Endothelial cell (in vitro differentiated cells): ENCODE data around the gene STT3B. TPM values are rescaled to one million over a fixed set of nuclear protein-coding genes. Genes with fewer than 3 reads are reported as not detected.
"Not testable (repeated sequence)": the region's sequence is repeated elsewhere in the genome, so short reads cannot be mapped to it uniquely, and the experiment has no call there.

Source experiments
- DNase-seq: peaks from one replicate; pipeline ENCODE4 v3.0.0; 2021; ENCODE audit warnings: low spot score
- H3K27ac Mint-ChIP-seq: one replicate; pipeline ENCODE4 v1.8.0; 2021; ENCODE audit warnings: mixed read lengths, inconsistent platforms; ENCODE audit not compliant: unreplicated experiment
- H3K27me3 Mint-ChIP-seq: one replicate; pipeline ENCODE4 v1.8.0; 2021; ENCODE audit warnings: mild to moderate bottlenecking, moderate library complexity, mixed read lengths, inconsistent platforms; ENCODE audit not compliant: unreplicated experiment
- H3K36me3 Mint-ChIP-seq: one replicate; pipeline ENCODE4 v1.8.0; 2021; ENCODE audit warnings: mild to moderate bottlenecking, low read depth, mixed read lengths, inconsistent platforms; ENCODE audit not compliant: unreplicated experiment
- H3K4me1 Mint-ChIP-seq: one replicate; pipeline ENCODE4 v1.8.0; 2021; ENCODE audit warnings: mild to moderate bottlenecking, mixed read lengths, inconsistent platforms; ENCODE audit not compliant: unreplicated experiment
- H3K4me3 Mint-ChIP-seq: one replicate; pipeline ENCODE4 v1.8.0; 2021; ENCODE audit warnings: mild to moderate bottlenecking, mixed read lengths, inconsistent platforms; ENCODE audit not compliant: unreplicated experiment
- H3K9me3 Mint-ChIP-seq: one replicate; pipeline ENCODE4 v1.8.0; 2021; ENCODE audit warnings: mixed read lengths, inconsistent platforms; ENCODE audit not compliant: unreplicated experiment
- CTCF ChIP-seq: fragments of 200-600 bp; sonication (generic); IDR thresholded peaks from one replicate; pipeline ENCODE4 v1.5.0; 2021; ENCODE audit warnings: antibody characterized with exemption; ENCODE audit not compliant: unreplicated experiment
- total RNA-seq: library from RNA; stranded (reverse); fragmentation: NEBNext Ultra II Directional; extraction: Animal tissue kit (Norgen Biotek cat#: 25700); gene quantifications from one replicate; pipeline ENCODE4 v1.2.1, GENCODE V29; 2021; ENCODE audit not compliant: unreplicated experiment

The STT3B gene
- total RNA-seq, 1 donor from 2014 or later: 103 TPM

GRCh38 chr3:31499281-31499680 is 33.4 kb upstream of the STT3B start:
- no peak for DNase-seq
- H3K36me3 Mint-ChIP-seq: no peaks in the 10 kb centered on the region
- no peaks in the 10 kb centered on the region for H3K4me1 Mint-ChIP-seq
- no peaks in the 10 kb centered on the region for H3K27me3 Mint-ChIP-seq
- no peak overlapping the region for H3K4me3 Mint-ChIP-seq
- H3K9me3 Mint-ChIP-seq: no peaks in the 10 kb centered on the region
- no peak for TF ChIP-seq CTCF
- H3K27ac Mint-ChIP-seq: no peak overlapping the region

- Mint-ChIP-seq H3K27me3 (peaks cover 1% of the 10 kb centered on the region), H3K9me3 (no peaks in the 10 kb centered on the region), H3K4me1 (peaks cover 19% of the 10 kb centered on the region), H3K36me3 (no peaks in the 10 kb centered on the region), H3K27ac (no peak overlapping the region), H3K4me3 (no peak overlapping the region)
- TF ChIP-seq CTCF: no peak
- DNase-seq: no peak
Measured at GRCh38 chr3:31502803-31503221, 29.9 kb upstream of the STT3B start.

- no peaks in the 10 kb centered on the region for H3K9me3 Mint-ChIP-seq
- peaks cover 1% of the 10 kb centered on the region for H3K27me3 Mint-ChIP-seq
- peaks cover 19% of the 10 kb centered on the region for H3K4me1 Mint-ChIP-seq
- TF ChIP-seq CTCF: no peak
- H3K36me3 Mint-ChIP-seq: no peaks in the 10 kb centered on the region
- DNase-seq: no peak
- no peak overlapping the region for H3K27ac Mint-ChIP-seq
- no peak overlapping the region for H3K4me3 Mint-ChIP-seq
Measured at GRCh38 chr3:31503456-31503855, 29.3 kb upstream of the STT3B start.

- H3K4me1 Mint-ChIP-seq: peaks cover 19% of the 10 kb centered on the region
- H3K4me3 Mint-ChIP-seq: no peak overlapping the region
- no peaks in the 10 kb centered on the region for H3K9me3 Mint-ChIP-seq
- no peak for TF ChIP-seq CTCF
- peaks cover 1% of the 10 kb centered on the region for H3K27me3 Mint-ChIP-seq
- H3K36me3 Mint-ChIP-seq: no peaks in the 10 kb centered on the region
- no peak overlapping the region for H3K27ac Mint-ChIP-seq
- DNase-seq: no peak
Measured at GRCh38 chr3:31504230-31504629, 28.5 kb upstream of the STT3B start.

- Mint-ChIP-seq H3K9me3 (no peaks in the 10 kb centered on the region), H3K4me3 (no peak overlapping the region), H3K27me3 (peaks cover 1% of the 10 kb centered on the region), H3K27ac (no peak overlapping the region), H3K4me1 (peaks cover 19% of the 10 kb centered on the region), H3K36me3 (no peaks in the 10 kb centered on the region)
- no peak for TF ChIP-seq CTCF
- no peak for DNase-seq
Measured at GRCh38 chr3:31505371-31506048, 27.2 kb upstream of the STT3B start.

GRCh38 chr3:31506515-31506914 is 26.2 kb upstream of the STT3B start:
- not testable (repeated sequence) for H3K9me3 Mint-ChIP-seq, H3K4me3 Mint-ChIP-seq, H3K27ac Mint-ChIP-seq, H3K27me3 Mint-ChIP-seq, DNase-seq, H3K36me3 Mint-ChIP-seq
- H3K4me1 Mint-ChIP-seq: peaks cover 19% of the 10 kb centered on the region
